ENCODE data around the gene OR2H1. TPM values are rescaled to one million over a fixed set of nuclear protein-coding genes. Genes with fewer than 3 reads are reported as not detected.
"Not testable (repeated sequence)": the region's sequence is repeated elsewhere in the genome, so short reads cannot be mapped to it uniquely, and the experiment has no call there.

Gene OR2H1
- not detected for total RNA-seq

GRCh38 chr6:29456971-29457370 lies at the start of gene OR2H1, which contains the start of gene OR11A1:
OR2H1 (plus strand) TSS chr6:29457155; CDS start chr6:29461770, 4,615 bp downstream.
OR11A1 (minus strand) TSS chr6:29457071; CDS start chr6:29427641, 29,430 bp downstream.
- DNase-seq: no peak

GRCh38 chr6:29414588-29414987 lies 42.4 kb upstream of the OR2H1 start, which contains the start of gene OR12D1:
OR12D1 (plus strand) TSS chr6:29414928.
- no peak for DNase-seq

- no peak for DNase-seq
Measured at GRCh38 chr6:29419516-29419915, 37.4 kb upstream of the OR2H1 start.

- no peak for DNase-seq
Measured at GRCh38 chr6:29424168-29424567, 32.8 kb upstream of the OR2H1 start.

GRCh38 chr6:29424575-29424974 lies 32.4 kb upstream of the OR2H1 start:
- no peak for DNase-seq

GRCh38 chr6:29425075-29425474 lies 31.9 kb upstream of the OR2H1 start:
- DNase-seq: no peak

- DNase-seq: no peak
Measured at GRCh38 chr6:29426654-29427053, 30.3 kb upstream of the OR2H1 start.

- not testable (repeated sequence) for DNase-seq
Measured at GRCh38 chr6:29436730-29437129, 20.2 kb upstream of the OR2H1 start.

GRCh38 chr6:29439006-29439405 lies 17.9 kb upstream of the OR2H1 start, which contains the start of gene OR10C1:
OR10C1 (plus strand) TSS chr6:29439306; CDS start chr6:29440016, 710 bp downstream.
- DNase-seq: no peak

- no peak for DNase-seq
Measured at GRCh38 chr6:29442719-29443118, 14.2 kb upstream of the OR2H1 start.

GRCh38 chr6:29444031-29444430 lies 12.9 kb upstream of the OR2H1 start:
- not testable (repeated sequence) for DNase-seq

GRCh38 chr6:29447670-29448069 lies 9.3 kb upstream of the OR2H1 start:
- DNase-seq: no peak

- DNase-seq: no peak
Measured at GRCh38 chr6:29451471-29452193, 5.3 kb upstream of the OR2H1 start.

GRCh38 chr6:29461021-29461814 lies 4.3 kb downstream of the OR2H1 start:
- no peak for DNase-seq

- DNase-seq: no peak
Measured at GRCh38 chr6:29462022-29462421, 5.1 kb downstream of the OR2H1 start.

- DNase-seq: no peak
Measured at GRCh38 chr6:29465279-29465678, 8.3 kb downstream of the OR2H1 start.

GRCh38 chr6:29465801-29466200 lies 8.8 kb downstream of the OR2H1 start:
- no peak for DNase-seq

GRCh38 chr6:29466241-29466640 lies 9.3 kb downstream of the OR2H1 start:
- DNase-seq: no peak

GRCh38 chr6:29474996-29475395 lies 18.0 kb downstream of the OR2H1 start:
- DNase-seq: no peak

- no peak for DNase-seq
Measured at GRCh38 chr6:29477923-29478450, 21.0 kb downstream of the OR2H1 start.

- no peak for DNase-seq
Measured at GRCh38 chr6:29478740-29479139, 21.8 kb downstream of the OR2H1 start.

- DNase-seq: no peak
Measured at GRCh38 chr6:29479560-29479959, 22.6 kb downstream of the OR2H1 start.

- no peak for DNase-seq
Measured at GRCh38 chr6:29483186-29483585, 26.2 kb downstream of the OR2H1 start.

- DNase-seq: no peak
Measured at GRCh38 chr6:29483735-29484134, 26.8 kb downstream of the OR2H1 start.

Measured in effector CD4-positive, alpha-beta T cell (primary cell).